HEK293 (cell line): Measurements from ENCODE around the gene SLC26A11.

Experiments
- CTCF ChIA-PET: fragments of 350-600 bp; formaldehyde crosslinking; extraction: SDS; loops from one replicate; lab custom pipeline; 2021; ENCODE audit warnings: antibody characterized with exemption; lab: Yijun Ruan, JAX
- POLR2A ChIA-PET: fragments of 300-600 bp; formaldehyde crosslinking; extraction: SDS; loops from one replicate; lab custom pipeline; 2020; ENCODE audit warnings: antibody characterized with exemption, inconsistent platforms; lab: Yijun Ruan, JAX
- H3K27ac ChIP-seq: fragments of 200-500 bp; sonication (Bioruptor generic); 2 replicates; pipeline ENCODE4 v1.5.1; 2014; ENCODE audit warnings: low read depth, low read length, control low read depth, inconsistent platforms; ENCODE audit errors: extremely low read depth
- H3K36me3 ChIP-seq, 2 experiments: fragments of 200-500 bp in 1 of 2; sonication (Bioruptor generic) in 1 of 2; 1 replicate in 1 of 2; 2 replicates in 1 of 2; pipeline ENCODE4 v1.5.1; 2014 to 2017; ENCODE audit warnings: inconsistent platforms in 2 of 2, low read length in 2 of 2; ENCODE audit not compliant: control insufficient read depth in 2 of 2, insufficient read depth in 1 of 2
- H3K4me1 ChIP-seq: fragments of 200-500 bp; sonication (Bioruptor generic); 2 replicates; pipeline ENCODE4 v1.5.1; 2014; ENCODE audit warnings: mild to moderate bottlenecking, low read length, inconsistent platforms; ENCODE audit not compliant: control insufficient read depth, insufficient read depth
- H3K4me3 ChIP-seq: 2 replicates; pipeline ENCODE4 v1.5.1; 2011; ENCODE audit warnings: low read depth, mild to moderate bottlenecking, control low read depth, low read length, moderate library complexity
- H3K9me3 ChIP-seq: fragments of 200-500 bp; sonication (Bioruptor generic); 2 replicates; pipeline ENCODE4 v1.5.1; 2014; ENCODE audit warnings: low read depth, low read length, inconsistent platforms; ENCODE audit not compliant: control insufficient read depth, insufficient read depth
- ATF2 ChIP-seq: fragments of 450-650 bp; formaldehyde crosslinking; IDR thresholded peaks from 2 replicates; pipeline ENCODE4 v1.5.1; 2016; ENCODE audit warnings: missing biosample characterization, missing genetic modification characterization, low read depth
- BCL11A ChIP-seq: fragments of 450-650 bp; formaldehyde crosslinking; IDR thresholded peaks from 2 replicates; pipeline ENCODE4 v1.5.1; 2016; ENCODE audit warnings: low read depth, missing biosample characterization, missing genetic modification characterization
- KLF17 ChIP-seq: fragments of 450-650 bp; formaldehyde crosslinking; IDR thresholded peaks from 2 replicates; pipeline ENCODE4 v1.5.1; 2016; ENCODE audit warnings: missing biosample characterization, missing genetic modification characterization
- MYNN ChIP-seq: fragments of 450-650 bp; formaldehyde crosslinking; IDR thresholded peaks from 2 replicates; pipeline ENCODE4 v1.5.1; 2016; ENCODE audit warnings: missing biosample characterization, missing genetic modification characterization, borderline replicate concordance
- REPIN1 ChIP-seq: fragments of 450-650 bp; formaldehyde crosslinking; IDR thresholded peaks from 2 replicates; pipeline ENCODE4 v1.5.1; 2017; ENCODE audit warnings: missing biosample characterization, missing genetic modification characterization, low read depth
- SP3 ChIP-seq: fragments of 450-650 bp; formaldehyde crosslinking; IDR thresholded peaks from 2 replicates; pipeline ENCODE4 v1.5.1; 2016; ENCODE audit warnings: missing biosample characterization, missing genetic modification characterization
- YY2 ChIP-seq: fragments of 450-650 bp; formaldehyde crosslinking; IDR thresholded peaks from 2 replicates; pipeline ENCODE4 v1.5.1; 2016; ENCODE audit warnings: missing biosample characterization, missing genetic modification characterization
- ZFP3 ChIP-seq: fragments of 450-650 bp; formaldehyde crosslinking; IDR thresholded peaks from 2 replicates; pipeline ENCODE4 v1.5.1; 2016; ENCODE audit warnings: low read depth, missing biosample characterization, missing genetic modification characterization
- ZNF132 ChIP-seq: fragments of 450-650 bp; formaldehyde crosslinking; IDR thresholded peaks from 2 replicates; pipeline ENCODE4 v1.5.1; 2017; ENCODE audit warnings: missing biosample characterization, missing genetic modification characterization, borderline replicate concordance
- ZNF138 ChIP-seq: fragments of 450-650 bp; formaldehyde crosslinking; IDR thresholded peaks from 2 replicates; pipeline ENCODE4 v1.5.1; 2016; ENCODE audit warnings: missing biosample characterization, missing genetic modification characterization, borderline replicate concordance
- ZNF16 ChIP-seq: fragments of 450-650 bp; formaldehyde crosslinking; IDR thresholded peaks from 2 replicates; pipeline ENCODE4 v1.5.1; 2016; ENCODE audit warnings: low read depth, missing biosample characterization, missing genetic modification characterization
- ZNF169 ChIP-seq: fragments of 450-650 bp; formaldehyde crosslinking; IDR thresholded peaks from 2 replicates; pipeline ENCODE4 v1.5.1; 2016; ENCODE audit warnings: missing biosample characterization, missing genetic modification characterization
- ZNF214 ChIP-seq: fragments of 450-650 bp; formaldehyde crosslinking; IDR thresholded peaks from 2 replicates; pipeline ENCODE4 v1.5.1; 2017; ENCODE audit warnings: missing biosample characterization, mild to moderate bottlenecking, missing genetic modification characterization, borderline replicate concordance
- ZNF223 ChIP-seq: fragments of 450-650 bp; formaldehyde crosslinking; IDR thresholded peaks from 2 replicates; pipeline ENCODE4 v1.5.1; 2016; ENCODE audit warnings: missing biosample characterization, missing genetic modification characterization
- ZNF292 ChIP-seq: fragments of 450-650 bp; formaldehyde crosslinking; IDR thresholded peaks from 2 replicates; pipeline ENCODE4 v1.5.1; 2016; ENCODE audit warnings: low read depth, missing biosample characterization, missing genetic modification characterization, borderline replicate concordance
- ZNF335 ChIP-seq: fragments of 450-650 bp; formaldehyde crosslinking; conservative IDR thresholded peaks from 2 replicates; pipeline ENCODE4 v1.5.1; 2016; ENCODE audit warnings: missing biosample characterization, missing genetic modification characterization
- ZNF350 ChIP-seq: fragments of 450-650 bp; formaldehyde crosslinking; IDR thresholded peaks from 2 replicates; pipeline ENCODE4 v1.5.0; 2017; ENCODE audit warnings: missing biosample characterization, mild to moderate bottlenecking, missing genetic modification characterization
- ZNF449 ChIP-seq: fragments of 450-650 bp; formaldehyde crosslinking; IDR thresholded peaks from 2 replicates; pipeline ENCODE4 v1.5.1; 2017; ENCODE audit warnings: missing biosample characterization, mild to moderate bottlenecking, missing genetic modification characterization, moderate library complexity
- ZNF510 ChIP-seq: fragments of 450-650 bp; formaldehyde crosslinking; IDR thresholded peaks from 2 replicates; pipeline ENCODE4 v1.5.1; 2018; ENCODE audit warnings: mild to moderate bottlenecking, missing genetic modification characterization, missing biosample characterization; ENCODE audit not compliant: insufficient replicate concordance
- ZNF549 ChIP-seq: fragments of 450-650 bp; IDR thresholded peaks from 2 replicates; pipeline ENCODE4 v1.5.1; 2018; ENCODE audit warnings: missing biosample characterization, missing genetic modification characterization, mild to moderate bottlenecking, inconsistent platforms, moderate library complexity
- ZNF571 ChIP-seq: fragments of 450-650 bp; formaldehyde crosslinking; IDR thresholded peaks from 2 replicates; pipeline ENCODE4 v1.5.0; 2017; ENCODE audit warnings: missing biosample characterization, missing genetic modification characterization
- ZNF596 ChIP-seq: fragments of 450-650 bp; IDR thresholded peaks from 2 replicates; pipeline ENCODE4 v1.5.0; 2018; ENCODE audit warnings: missing biosample characterization, mild to moderate bottlenecking, missing genetic modification characterization, moderate library complexity
- ZNF600 ChIP-seq: fragments of 450-650 bp; formaldehyde crosslinking; IDR thresholded peaks from 2 replicates; pipeline ENCODE4 v1.5.1; 2016; ENCODE audit warnings: missing biosample characterization, missing genetic modification characterization
- ZNF624 ChIP-seq: fragments of 450-650 bp; formaldehyde crosslinking; IDR thresholded peaks from 2 replicates; pipeline ENCODE4 v1.5.1; 2017; ENCODE audit warnings: missing biosample characterization, missing genetic modification characterization
- ZNF629 ChIP-seq: fragments of 450-650 bp; formaldehyde crosslinking; IDR thresholded peaks from 2 replicates; pipeline ENCODE4 v1.5.1; 2017; ENCODE audit warnings: missing biosample characterization, missing genetic modification characterization
- ZNF658 ChIP-seq: fragments of 450-650 bp; formaldehyde crosslinking; IDR thresholded peaks from 2 replicates; pipeline ENCODE4; 2016; ENCODE audit warnings: missing biosample characterization, missing genetic modification characterization
- ZNF747 ChIP-seq: fragments of 450-650 bp; formaldehyde crosslinking; IDR thresholded peaks from 2 replicates; pipeline ENCODE4 v1.5.1; 2016; ENCODE audit warnings: missing biosample characterization, missing genetic modification characterization
- ZNF776 ChIP-seq: fragments of 450-650 bp; formaldehyde crosslinking; IDR thresholded peaks from 2 replicates; pipeline ENCODE4 v1.5.0; 2017; ENCODE audit warnings: missing biosample characterization, missing genetic modification characterization, borderline replicate concordance
- ZNF791 ChIP-seq: fragments of 450-650 bp; formaldehyde crosslinking; IDR thresholded peaks from 2 replicates; pipeline ENCODE4 v1.5.1; 2016; ENCODE audit warnings: missing biosample characterization, missing genetic modification characterization
- ZNF843 ChIP-seq: fragments of 450-650 bp; formaldehyde crosslinking; IDR thresholded peaks from 2 replicates; pipeline ENCODE4 v1.5.1; 2016; ENCODE audit warnings: missing biosample characterization, missing genetic modification characterization
- ZSCAN18 ChIP-seq: fragments of 450-650 bp; formaldehyde crosslinking; IDR thresholded peaks from 2 replicates; pipeline ENCODE4 v1.5.1; 2016; ENCODE audit warnings: missing biosample characterization, missing genetic modification characterization

Gene SLC26A11

GRCh38 chr17:80272366-80272765, 52.1 kb downstream of the SLC26A11 start:
- Histone ChIP-seq H3K27ac (no peak overlapping the region), H3K9me3 (no peaks in the 10 kb centered on the region), H3K4me1 (no peaks in the 10 kb centered on the region), H3K36me3 (peaks cover 15 to 33% of the 10 kb centered on the region in 2 experiments; a peak in 2 of 3 replicates), H3K4me3 (no peak overlapping the region)
- POLR2A ChIA-PET: no interaction called here
- CTCF ChIA-PET: no interaction called here
- TF ChIP-seq ZNF596 (tag by site-specific recombination): no peak
- TF ChIP-seq SP3 (tag by site-specific recombination): no peak
- TF ChIP-seq ZNF292 (tag by site-specific recombination): no peak
- TF ChIP-seq ZNF223 (tag by site-specific recombination): no peak
- TF ChIP-seq ZNF624: no peak
- TF ChIP-seq ZNF510 (tag by site-specific recombination): no peak
- TF ChIP-seq ZNF350 (tag by site-specific recombination): no peak
- TF ChIP-seq ZNF776 (tag by site-specific recombination): no peak
- no peak for TF ChIP-seq ZNF138 (tag by site-specific recombination)
- TF ChIP-seq ZNF747 (tag by site-specific recombination): no peak
- TF ChIP-seq ZSCAN18: no peak
- TF ChIP-seq ZNF449 (tag by site-specific recombination): no peak
- no peak for TF ChIP-seq ZNF214 (tag by site-specific recombination)
- TF ChIP-seq REPIN1 (tag by site-specific recombination): no peak
- no peak for TF ChIP-seq ZNF335 (tag by site-specific recombination)
- TF ChIP-seq ZNF549 (tag by site-specific recombination): no peak

- H3K36me3 ChIP-seq: peaks cover 9 to 33% of the 10 kb centered on the region in 2 experiments; a peak in 2 of 3 replicates
- ChIA-PET CTCF (no interaction called here), POLR2A (no interaction called here)
- 0 out of 2 replicates have a peak overlapping the region, but pooled peaks have one; percentile 16 for H3K27ac ChIP-seq
- no peak overlapping the region for H3K4me3 ChIP-seq
- no peaks in the 10 kb centered on the region for H3K4me1 ChIP-seq
- H3K9me3 ChIP-seq: no peaks in the 10 kb centered on the region
- no peak for TF ChIP-seq ZNF843 (tag by site-specific recombination)
- no peak for TF ChIP-seq ZNF600
- no peak for TF ChIP-seq ZNF571
- TF ChIP-seq ZNF624: no peak
- no peak for TF ChIP-seq ZNF16 (tag by site-specific recombination)
- TF ChIP-seq ATF2: no peak
- TF ChIP-seq SP3 (tag by site-specific recombination): no peak
- no peak for TF ChIP-seq ZNF791 (tag by site-specific recombination)
- no peak for TF ChIP-seq ZFP3
- no peak for TF ChIP-seq KLF17
- TF ChIP-seq BCL11A (tag by site-specific recombination): no peak
- TF ChIP-seq ZNF549 (tag by site-specific recombination): no peak
- TF ChIP-seq ZNF132 (tag by site-specific recombination): no peak
- TF ChIP-seq YY2 (tag by site-specific recombination): no peak
- no peak for TF ChIP-seq ZNF629
- TF ChIP-seq MYNN (tag by site-specific recombination): no peak
- no peak for TF ChIP-seq ZNF169 (tag by site-specific recombination)
- TF ChIP-seq ZNF658 (tag by site-specific recombination): no peak
These were observed 54.1 kb downstream of the SLC26A11 start for GRCh38 chr17:80274331-80274730.
